ENCODE measurements around the gene GOLGA8M.
"Not testable (repeated sequence)": the region's sequence is repeated elsewhere in the genome, so short reads cannot be mapped to it uniquely, and the experiment has no call there.

GOLGA8M gene

DNA sequence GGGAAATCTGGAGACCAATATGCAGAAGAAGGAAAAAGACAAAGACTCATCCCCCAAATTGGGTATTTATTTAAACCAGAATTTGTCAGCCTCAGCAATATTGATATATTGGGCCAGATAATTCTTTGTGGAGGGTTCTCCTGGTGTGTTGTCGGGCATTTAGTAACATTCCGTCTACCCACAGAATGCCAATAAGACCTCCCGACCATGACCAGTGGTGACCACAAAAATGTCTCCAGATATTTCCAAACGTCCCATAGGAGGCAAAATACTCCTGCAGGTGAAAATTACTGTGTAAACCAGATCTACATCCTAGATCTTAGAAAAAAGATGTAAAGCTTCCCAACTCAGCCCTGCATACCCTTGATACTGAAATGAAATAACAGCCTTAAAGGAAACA is 2.0 kb upstream of the GOLGA8M start:
- not testable (repeated sequence) for H3K4me2 ChIP-seq (ENCODE audit: low read length, poor library complexity, severe bottlenecking); H3K9me3 ChIP-seq (ENCODE audit: control insufficient read depth, low read length); H3K4me1 ChIP-seq (ENCODE audit: control insufficient read depth, insufficient read depth, low read depth, low read length); H3K4ac ChIP-seq (ENCODE audit: low read depth in 1 of 2, low read length in 2 of 2); H4K91ac ChIP-seq (ENCODE audit: low read length); H3K27ac ChIP-seq (ENCODE audit: low read length, poor library complexity, severe bottlenecking); H2BK120ac ChIP-seq (ENCODE audit: low read depth, low read length); H3K18ac ChIP-seq (ENCODE audit: low read depth in 1 of 2, low read length in 2 of 2); H2BK15ac ChIP-seq (ENCODE audit: low read depth, poor library complexity, severe bottlenecking); H2BK5ac ChIP-seq (ENCODE audit: low read depth, low read length, poor library complexity, severe bottlenecking); H3K79me1 ChIP-seq (replicated peaks; ENCODE audit: low read length, poor library complexity, severe bottlenecking); H2AK5ac ChIP-seq (ENCODE audit: low read length, severe bottlenecking); H3K9ac ChIP-seq (ENCODE audit: low read length); H3K4me3 ChIP-seq (ENCODE audit: insufficient read depth in 1 of 2, low read depth in 1 of 2, low read length in 2 of 2); H4K8ac ChIP-seq (ENCODE audit: low read length); H2AFZ ChIP-seq (ENCODE audit: low read depth, low read length); H2BK12ac ChIP-seq (ENCODE audit: low read length in 2 of 2); H3K36me3 ChIP-seq (ENCODE audit: control insufficient read depth in 1 of 2, insufficient read depth in 2 of 2, low read depth in 1 of 2, low read length in 2 of 2); H3K27me3 ChIP-seq (ENCODE audit: control insufficient read depth in 1 of 2, insufficient read depth in 1 of 2, low read length in 2 of 2); H3K14ac ChIP-seq (ENCODE audit: low read length in 2 of 2); H3K23ac ChIP-seq (ENCODE audit: low read length in 2 of 2); DNase-seq
- 64% methylated on average over 4 of the region's 4 CpGs for WGBS

GRCh38 chr15:28703927-28704326 is 8.3 kb downstream of the GOLGA8M start:
- not testable (repeated sequence) for H3K18ac ChIP-seq (ENCODE audit: low read depth in 1 of 2, low read length in 2 of 2); H3K9me3 ChIP-seq (ENCODE audit: control insufficient read depth, low read length); H3K23ac ChIP-seq (ENCODE audit: low read length in 2 of 2); H3K14ac ChIP-seq (ENCODE audit: low read length in 2 of 2); H2AFZ ChIP-seq (ENCODE audit: low read depth, low read length); H3K4me1 ChIP-seq (ENCODE audit: control insufficient read depth, insufficient read depth, low read depth, low read length); H2BK12ac ChIP-seq (ENCODE audit: low read length in 2 of 2); H3K27ac ChIP-seq (ENCODE audit: low read length, poor library complexity, severe bottlenecking); H4K8ac ChIP-seq (ENCODE audit: low read length); H4K91ac ChIP-seq (ENCODE audit: low read length); DNase-seq; H2BK5ac ChIP-seq (ENCODE audit: low read depth, low read length, poor library complexity, severe bottlenecking); H2BK120ac ChIP-seq (ENCODE audit: low read depth, low read length); H3K4me2 ChIP-seq (ENCODE audit: low read length, poor library complexity, severe bottlenecking); H2AK5ac ChIP-seq (ENCODE audit: low read length, severe bottlenecking); H3K4ac ChIP-seq (ENCODE audit: low read depth in 1 of 2, low read length in 2 of 2); H3K9ac ChIP-seq (ENCODE audit: low read length); H3K27me3 ChIP-seq (ENCODE audit: control insufficient read depth in 1 of 2, insufficient read depth in 1 of 2, low read length in 2 of 2); H2BK15ac ChIP-seq (ENCODE audit: low read depth, poor library complexity, severe bottlenecking); H3K36me3 ChIP-seq (ENCODE audit: control insufficient read depth in 1 of 2, insufficient read depth in 2 of 2, low read depth in 1 of 2, low read length in 2 of 2); H3K4me3 ChIP-seq (ENCODE audit: insufficient read depth in 1 of 2, low read depth in 1 of 2, low read length in 2 of 2); H3K79me1 ChIP-seq (replicated peaks; ENCODE audit: low read length, poor library complexity, severe bottlenecking)
- WGBS: 70% methylated on average over 5 of the region's 9 CpGs

GRCh38 chr15:28702427-28702826 is 9.8 kb downstream of the GOLGA8M start:
- WGBS: no CpG with 5 or more reads among the region's 11 CpGs
- not testable (repeated sequence) for H3K9ac ChIP-seq (ENCODE audit: low read length); H4K8ac ChIP-seq (ENCODE audit: low read length)

DNA sequence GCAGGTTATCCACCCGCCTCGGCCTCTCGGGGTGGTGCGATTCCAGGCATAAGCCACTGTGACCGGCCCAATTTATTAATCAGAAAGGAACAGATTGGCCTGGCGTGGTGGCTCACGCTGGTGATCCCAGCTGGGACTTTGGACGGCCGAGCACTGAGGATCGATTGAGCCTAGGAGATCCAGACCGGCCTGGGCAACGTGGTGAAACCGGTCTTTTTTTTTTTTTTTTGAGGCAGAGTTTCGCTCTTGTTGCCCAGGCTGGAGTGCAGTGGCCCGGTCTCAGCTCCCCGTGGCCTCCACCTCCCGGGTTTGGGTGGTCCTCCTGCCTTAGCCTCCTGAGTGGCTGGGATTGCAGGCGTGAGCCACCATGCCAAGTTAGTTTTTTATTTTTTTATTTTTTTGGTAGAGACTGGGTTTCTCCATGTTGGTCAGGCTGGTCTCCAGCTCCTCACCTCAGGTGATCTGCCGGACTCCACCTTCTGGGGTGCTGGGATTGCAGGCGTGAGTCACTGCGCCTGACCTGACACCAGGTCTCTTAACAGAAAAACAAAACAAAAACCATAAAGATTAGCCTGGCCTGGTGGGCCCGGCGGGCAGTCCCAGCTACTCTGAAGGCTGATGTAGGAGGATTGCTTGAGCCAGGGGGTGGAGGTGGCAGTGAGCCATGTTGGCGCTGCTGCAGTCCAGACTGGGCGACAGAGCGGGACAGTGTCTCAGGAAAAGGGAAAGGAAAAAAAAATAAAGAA is 18.0 kb downstream of the GOLGA8M start:
- 93% methylated on average over 20 of the region's 26 CpGs for WGBS
- H3K4me3 ChIP-seq (ENCODE audit: insufficient read depth in 1 of 2, low read depth in 1 of 2, low read length in 2 of 2); H2BK15ac ChIP-seq (ENCODE audit: low read depth, poor library complexity, severe bottlenecking); H3K14ac ChIP-seq (ENCODE audit: low read length in 2 of 2); H3K4me2 ChIP-seq (ENCODE audit: low read length, poor library complexity, severe bottlenecking); H3K79me1 ChIP-seq (replicated peaks; ENCODE audit: low read length, poor library complexity, severe bottlenecking); H3K4me1 ChIP-seq (ENCODE audit: control insufficient read depth, insufficient read depth, low read depth, low read length); H3K4ac ChIP-seq (ENCODE audit: low read depth in 1 of 2, low read length in 2 of 2); H4K8ac ChIP-seq (ENCODE audit: low read length); H3K9me3 ChIP-seq (ENCODE audit: control insufficient read depth, low read length); H3K27ac ChIP-seq (ENCODE audit: low read length, poor library complexity, severe bottlenecking); H2BK5ac ChIP-seq (ENCODE audit: low read depth, low read length, poor library complexity, severe bottlenecking); H3K36me3 ChIP-seq (ENCODE audit: control insufficient read depth in 1 of 2, insufficient read depth in 2 of 2, low read depth in 1 of 2, low read length in 2 of 2); H3K23ac ChIP-seq (ENCODE audit: low read length in 2 of 2); H3K9ac ChIP-seq (ENCODE audit: low read length); H3K27me3 ChIP-seq (ENCODE audit: control insufficient read depth in 1 of 2, insufficient read depth in 1 of 2, low read length in 2 of 2); H2BK12ac ChIP-seq (ENCODE audit: low read length in 2 of 2); H3K18ac ChIP-seq (ENCODE audit: low read depth in 1 of 2, low read length in 2 of 2); H2BK120ac ChIP-seq (ENCODE audit: low read depth, low read length); DNase-seq; H2AFZ ChIP-seq (ENCODE audit: low read depth, low read length); H4K91ac ChIP-seq (ENCODE audit: low read length); H2AK5ac ChIP-seq (ENCODE audit: low read length, severe bottlenecking): not testable (repeated sequence)

More at GRCh38 chr15:28702427-28702826, 9.8 kb downstream of the GOLGA8M start:
- H3K9me3 ChIP-seq (ENCODE audit: control insufficient read depth, low read length); H3K4me3 ChIP-seq (ENCODE audit: insufficient read depth in 1 of 2, low read depth in 1 of 2, low read length in 2 of 2); H3K18ac ChIP-seq (ENCODE audit: low read depth in 1 of 2, low read length in 2 of 2); H3K79me1 ChIP-seq (replicated peaks; ENCODE audit: low read length, poor library complexity, severe bottlenecking); H2BK12ac ChIP-seq (ENCODE audit: low read length in 2 of 2); H4K91ac ChIP-seq (ENCODE audit: low read length); H3K27me3 ChIP-seq (ENCODE audit: control insufficient read depth in 1 of 2, insufficient read depth in 1 of 2, low read length in 2 of 2); DNase-seq; H2BK120ac ChIP-seq (ENCODE audit: low read depth, low read length); H3K14ac ChIP-seq (ENCODE audit: low read length in 2 of 2); H2BK15ac ChIP-seq (ENCODE audit: low read depth, poor library complexity, severe bottlenecking); H3K4me1 ChIP-seq (ENCODE audit: control insufficient read depth, insufficient read depth, low read depth, low read length); H3K4ac ChIP-seq (ENCODE audit: low read depth in 1 of 2, low read length in 2 of 2); H2BK5ac ChIP-seq (ENCODE audit: low read depth, low read length, poor library complexity, severe bottlenecking); H3K4me2 ChIP-seq (ENCODE audit: low read length, poor library complexity, severe bottlenecking); H2AFZ ChIP-seq (ENCODE audit: low read depth, low read length); H3K36me3 ChIP-seq (ENCODE audit: control insufficient read depth in 1 of 2, insufficient read depth in 2 of 2, low read depth in 1 of 2, low read length in 2 of 2); H2AK5ac ChIP-seq (ENCODE audit: low read length, severe bottlenecking); H3K23ac ChIP-seq (ENCODE audit: low read length in 2 of 2); H3K27ac ChIP-seq (ENCODE audit: low read length, poor library complexity, severe bottlenecking): not testable (repeated sequence)

Measured in mesenchymal stem cell (in vitro differentiated cells and primary cell).